Suprapubic skin (tissue), 4 donors: ENCODE data around the gene GJD2. TPM values are rescaled to one million over a fixed set of nuclear protein-coding genes. Genes with fewer than 3 reads are reported as not detected.

Experiments
- DNase-seq, 2 donors: peaks; one replicate each; pipeline ENCODE4 v3.0.0-alpha.2; 2019; ENCODE audit warnings: low spot score in 2 of 2
- H3K27ac ChIP-seq: fragments of 200-600 bp; sonication (generic); one replicate; pipeline ENCODE4 v1.5.1; 2019
- H3K27me3 ChIP-seq: fragments of 200-600 bp; sonication (generic); one replicate; pipeline ENCODE4 v1.5.1; 2019
- H3K36me3 ChIP-seq: fragments of 200-600 bp; sonication (generic); one replicate; pipeline ENCODE4 v1.5.1; 2019
- H3K4me1 ChIP-seq: fragments of 200-600 bp; sonication (generic); one replicate; pipeline ENCODE4 v1.5.1; 2019
- H3K4me3 ChIP-seq: fragments of 200-600 bp; sonication (generic); one replicate; pipeline ENCODE4 v1.5.1; 2019; ENCODE audit warnings: mild to moderate bottlenecking
- H3K9me3 ChIP-seq: fragments of 200-600 bp; sonication (generic); one replicate; pipeline ENCODE4 v1.5.1; 2019
- EP300 ChIP-seq: sonication (generic); formaldehyde crosslinking; IDR thresholded peaks from one replicate; pipeline ENCODE4 v1.6.1; 2017; ENCODE audit warnings: antibody characterized with exemption
- POLR2A ChIP-seq, 2 donors: fragments of 450-650 bp; IDR thresholded peaks; one replicate each; pipeline ENCODE4 v1.6.1; 2017; ENCODE audit warnings: antibody characterized with exemption in 2 of 2, mild to moderate bottlenecking in 2 of 2, moderate library complexity in 2 of 2
- POLR2AphosphoS5 ChIP-seq, 3 donors: sonication (generic); formaldehyde crosslinking; IDR thresholded peaks; one replicate each; pipeline ENCODE4 v1.6.1; 2017; ENCODE audit warnings: antibody characterized with exemption in 3 of 3
- WGBS: methylation state at CpG from one replicate; pipeline ENCODE4 v1.1.5; 2018; 5-methylcytosine and 5-hydroxymethylcytosine counted together
- total RNA-seq, 4 donors: library from RNA; depleted of rRNA; stranded (reverse); fragments of >200 nt; gene quantifications; one replicate each; pipeline ENCODE4 v1.1.0, GENCODE V29; 2016
- TF ChIP-seq, protein P1 (sequence below), 2 donors: fragments of 200-600 bp in 1 of 2; fragments of 450-650 bp in 1 of 2; sonication (generic) in 1 of 2; IDR thresholded peaks; one replicate each; pipeline ENCODE4 v1.5.1; 2016 to 2019; ENCODE audit warnings: antibody characterized with exemption in 2 of 2, mild to moderate bottlenecking in 1 of 2, moderate library complexity in 1 of 2

Gene GJD2
- total RNA-seq, 4 donors from 2014 or later, result 0.24 TPM; not detected in 3

DNA sequence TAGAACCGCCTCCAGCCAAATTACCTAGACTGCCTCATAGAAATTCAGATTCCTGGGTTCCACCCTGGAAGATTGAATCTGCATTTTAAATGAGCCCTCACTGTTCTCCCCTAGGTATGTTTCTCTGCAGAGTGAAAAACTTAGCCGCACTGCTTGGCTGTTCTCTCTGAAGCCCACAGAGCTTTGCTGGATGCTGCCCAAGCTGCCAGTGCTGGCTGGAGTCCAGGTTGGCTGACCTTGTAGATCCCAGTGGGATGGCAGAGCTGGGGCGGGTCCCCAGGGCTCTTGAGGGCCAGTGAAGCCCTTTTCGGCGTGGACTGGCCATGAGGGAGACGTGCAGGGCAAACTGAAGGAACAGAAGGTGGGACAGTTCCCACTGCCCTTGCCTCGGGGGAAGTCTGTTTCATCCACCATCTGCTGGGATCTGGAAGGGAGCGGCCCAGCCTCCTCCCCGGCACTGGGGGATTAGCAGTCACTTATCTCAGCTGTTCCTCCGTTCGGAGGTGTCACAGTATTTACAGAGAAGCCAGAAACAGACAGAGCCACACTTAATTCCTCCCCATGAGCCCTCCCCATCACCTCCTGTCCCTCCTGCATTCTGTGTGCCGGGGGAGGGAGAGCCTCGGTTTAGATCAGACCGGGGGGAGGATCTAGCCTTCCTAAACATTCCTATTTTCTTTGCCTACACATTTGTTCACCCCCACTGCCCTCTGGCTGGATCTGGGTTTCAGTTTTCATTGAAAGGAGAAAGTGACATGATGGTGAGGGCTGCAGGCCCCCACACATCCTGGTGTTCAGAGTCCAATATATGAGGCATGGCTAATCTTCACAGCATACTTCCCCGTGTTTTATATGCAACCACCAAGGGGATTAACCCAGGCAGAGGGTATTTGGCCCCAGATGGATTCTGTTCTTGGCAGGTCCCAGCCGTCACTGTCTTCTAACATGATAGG, 44.6 kb upstream of the GJD2 start:
- TF ChIP-seq, protein P1, sequence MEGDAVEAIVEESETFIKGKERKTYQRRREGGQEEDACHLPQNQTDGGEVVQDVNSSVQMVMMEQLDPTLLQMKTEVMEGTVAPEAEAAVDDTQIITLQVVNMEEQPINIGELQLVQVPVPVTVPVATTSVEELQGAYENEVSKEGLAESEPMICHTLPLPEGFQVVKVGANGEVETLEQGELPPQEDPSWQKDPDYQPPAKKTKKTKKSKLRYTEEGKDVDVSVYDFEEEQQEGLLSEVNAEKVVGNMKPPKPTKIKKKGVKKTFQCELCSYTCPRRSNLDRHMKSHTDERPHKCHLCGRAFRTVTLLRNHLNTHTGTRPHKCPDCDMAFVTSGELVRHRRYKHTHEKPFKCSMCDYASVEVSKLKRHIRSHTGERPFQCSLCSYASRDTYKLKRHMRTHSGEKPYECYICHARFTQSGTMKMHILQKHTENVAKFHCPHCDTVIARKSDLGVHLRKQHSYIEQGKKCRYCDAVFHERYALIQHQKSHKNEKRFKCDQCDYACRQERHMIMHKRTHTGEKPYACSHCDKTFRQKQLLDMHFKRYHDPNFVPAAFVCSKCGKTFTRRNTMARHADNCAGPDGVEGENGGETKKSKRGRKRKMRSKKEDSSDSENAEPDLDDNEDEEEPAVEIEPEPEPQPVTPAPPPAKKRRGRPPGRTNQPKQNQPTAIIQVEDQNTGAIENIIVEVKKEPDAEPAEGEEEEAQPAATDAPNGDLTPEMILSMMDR (IDR thresholded peaks at IDR 0.05), result no peak
- TF ChIP-seq EP300 (no peak), POLR2A (IDR thresholded peaks at IDR 0.05) (no peak), POLR2AphosphoS5 (IDR thresholded peaks at IDR 0.05) (no peak)
- H3K4me3 ChIP-seq, result no peak overlapping the region
- H3K27me3 ChIP-seq, result peaks cover 46% of the 10 kb centered on the region
- H3K36me3 ChIP-seq, result no peaks in the 10 kb centered on the region
- peaks cover 7% of the 10 kb centered on the region for H3K4me1 ChIP-seq
- H3K9me3 ChIP-seq, result no peaks in the 10 kb centered on the region
- no peak for DNase-seq
- H3K27ac ChIP-seq, result no peak overlapping the region
- 36% methylated on average over 13 of the region's 16 CpGs for WGBS

DNA sequence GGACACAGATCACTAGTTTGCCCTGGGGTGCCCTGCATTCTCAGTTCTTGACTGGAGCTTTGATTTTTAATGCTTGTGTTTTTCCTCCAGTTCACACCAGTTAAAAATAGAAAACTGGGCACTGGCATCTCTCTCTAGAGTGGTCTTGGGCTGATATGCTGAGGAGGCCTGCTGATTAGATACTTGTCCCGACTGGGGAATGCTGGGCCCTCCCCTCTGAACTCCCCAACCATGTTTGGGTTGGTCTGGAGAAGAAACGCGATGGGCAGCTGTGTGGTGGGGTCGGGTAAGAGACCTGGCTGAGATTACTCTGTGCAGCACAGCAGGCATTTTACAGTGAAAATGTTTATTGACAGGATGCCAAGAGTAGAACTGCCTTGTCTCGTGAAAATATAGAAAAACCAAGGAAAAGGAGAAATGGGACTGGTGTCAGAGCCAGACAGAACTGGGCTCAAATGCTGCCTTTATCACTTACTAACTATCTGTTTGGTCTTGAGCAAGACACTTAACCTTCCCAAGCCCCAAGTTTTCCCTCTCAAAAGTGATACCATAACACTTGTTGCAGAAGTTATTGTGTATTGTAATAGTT, 42.1 kb upstream of the GJD2 start:
- Histone ChIP-seq H3K27me3 (peaks cover 66% of the 10 kb centered on the region), H3K9me3 (no peaks in the 10 kb centered on the region), H3K36me3 (no peaks in the 10 kb centered on the region), H3K4me1 (peaks cover 7% of the 10 kb centered on the region), H3K4me3 (no peak overlapping the region), H3K27ac (no peak overlapping the region)
- WGBS, result 65% methylated on average over 5 of the region's 5 CpGs
- no peak for DNase-seq
- TF ChIP-seq, protein P1 (IDR thresholded peaks at IDR 0.05), result no peak
- no peak for TF ChIP-seq POLR2AphosphoS5 (IDR thresholded peaks at IDR 0.05)
- no peak for TF ChIP-seq EP300
- no peak for TF ChIP-seq POLR2A (IDR thresholded peaks at IDR 0.05)

DNA sequence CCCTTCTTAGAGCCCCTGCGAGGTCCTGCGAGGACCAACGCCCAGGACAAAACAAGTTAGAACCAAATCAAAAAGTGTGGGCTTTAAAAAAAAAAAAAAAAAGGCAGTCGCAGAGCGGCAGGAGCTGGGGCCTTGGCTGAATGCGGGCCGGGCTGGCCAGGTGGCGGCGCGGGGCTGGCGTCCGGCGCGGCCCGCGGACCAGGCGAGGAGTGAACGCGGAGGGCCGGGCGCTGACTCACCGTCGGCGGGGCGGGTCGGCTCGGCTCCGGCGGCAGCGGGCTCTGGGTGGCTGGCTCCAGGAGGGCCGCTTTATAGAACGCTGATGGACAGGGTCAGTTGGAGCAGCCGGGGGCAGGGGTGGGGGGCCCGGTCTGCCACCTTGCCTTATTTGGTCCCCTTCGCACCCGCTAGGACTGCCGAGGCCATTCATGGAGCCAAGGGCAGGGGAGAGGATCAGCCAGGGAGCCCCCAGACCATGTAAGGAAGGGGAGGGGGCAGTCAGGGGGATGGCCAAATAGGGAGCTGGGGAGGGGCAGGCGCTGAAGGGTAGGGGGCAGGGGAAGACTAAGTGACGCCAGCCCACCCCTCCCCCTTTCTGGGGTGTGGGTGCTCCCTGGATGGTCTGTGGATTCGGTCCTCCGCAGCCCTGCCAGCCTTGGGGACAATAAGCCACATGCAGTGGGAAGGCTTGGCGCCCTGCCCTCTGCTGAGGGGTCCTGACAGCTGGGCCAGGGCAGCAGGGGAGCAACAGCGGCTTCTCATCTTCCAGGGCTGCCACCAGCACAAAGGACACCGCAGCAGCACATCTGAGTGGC, 40.7 kb upstream of the GJD2 start, which contains the start of gene ACTC1:
Gene ACTC1 (minus strand): TSS at position 283 of the 815 bp plus-strand sequence. CDS start 741 bp downstream, outside the sequence.
- no peak for DNase-seq
- peak within 1 kb of the TSS; percentile 26 for H3K4me3 ChIP-seq
- H3K27me3 ChIP-seq, result peaks cover 67% of the 10 kb centered on the region
- WGBS, result 3% methylated on average over 36 of the region's 44 CpGs
- no peaks in the 10 kb centered on the region for H3K9me3 ChIP-seq
- H3K36me3 ChIP-seq, result no peaks in the 10 kb centered on the region
- H3K27ac ChIP-seq, result no peak within 1 kb of the TSS
- TF ChIP-seq, protein P1 (IDR thresholded peaks at IDR 0.05), result no peak
- TF ChIP-seq EP300 (no peak), POLR2AphosphoS5 (IDR thresholded peaks at IDR 0.05) (no peak), POLR2A (IDR thresholded peaks at IDR 0.05) (no peak)
- peaks cover 7% of the 10 kb centered on the region for H3K4me1 ChIP-seq

DNA sequence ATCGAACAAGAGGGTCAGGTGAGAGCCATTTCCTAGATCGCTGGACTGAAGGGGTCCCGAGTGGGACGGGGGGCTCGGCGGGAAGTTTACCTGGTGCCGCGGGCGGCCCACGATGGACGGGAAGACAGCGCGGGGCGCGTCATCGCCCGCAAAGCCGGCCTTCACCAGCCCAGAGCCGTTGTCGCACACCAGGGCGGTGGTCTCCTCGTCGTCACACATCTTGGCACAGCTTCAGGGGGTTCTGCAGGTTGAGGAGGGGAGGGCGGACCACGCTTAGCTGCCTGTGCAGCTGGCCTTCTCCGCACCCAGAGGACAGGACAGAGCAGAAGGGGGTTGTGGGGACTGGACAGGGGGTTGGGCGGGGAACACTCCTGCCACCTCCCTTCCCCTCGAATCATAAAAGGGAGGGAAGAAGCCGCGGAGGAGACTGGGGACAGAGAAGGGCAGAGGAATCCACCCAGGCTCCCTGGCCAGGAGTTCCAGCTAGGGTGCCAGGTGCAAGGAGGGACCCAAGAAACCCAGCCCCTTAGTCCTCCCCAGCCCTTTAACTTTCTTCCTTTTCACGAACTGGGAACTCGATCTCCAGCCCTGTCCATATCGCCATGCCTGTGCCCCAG, 39.9 kb upstream of the GJD2 start:
- WGBS, result 24% methylated on average over 11 of the region's 33 CpGs
- H3K27ac ChIP-seq, result no peak overlapping the region
- TF ChIP-seq, protein P1 (IDR thresholded peaks at IDR 0.05), result no peak
- TF ChIP-seq POLR2A (IDR thresholded peaks at IDR 0.05) (no peak), POLR2AphosphoS5 (IDR thresholded peaks at IDR 0.05) (no peak), EP300 (no peak)
- H3K4me3 ChIP-seq, result peak overlapping the region; percentile 26
- H3K9me3 ChIP-seq, result no peaks in the 10 kb centered on the region
- peaks cover 63% of the 10 kb centered on the region for H3K27me3 ChIP-seq
- peaks cover 7% of the 10 kb centered on the region for H3K4me1 ChIP-seq
- DNase-seq, result no peak
- H3K36me3 ChIP-seq, result no peaks in the 10 kb centered on the region
